Vagina (tissue), 2 donors: ENCODE measurements around the gene OR10J5.

Source experiments
- POLR2AphosphoS5 ChIP-seq, 2 donors: sonication (generic); formaldehyde crosslinking; IDR thresholded peaks; one replicate each; pipeline ENCODE4 v1.9.0; 2017; ENCODE audit warnings: antibody characterized with exemption in 2 of 2, mild to moderate bottlenecking in 2 of 2, low read depth in 1 of 2; ENCODE audit not compliant: insufficient read depth in 1 of 2
- TF ChIP-seq, protein P1 (sequence below), 3 experiments: fragments of 450-650 bp in 2 of 3; fragments of 200-600 bp in 1 of 3; sonication (generic) in 1 of 3; IDR thresholded peaks; one replicate each; pipeline ENCODE4 v1.5.1; 2017 to 2019; ENCODE audit warnings: antibody characterized with exemption in 3 of 3, mild to moderate bottlenecking in 2 of 3, moderate library complexity in 2 of 3

DNA sequence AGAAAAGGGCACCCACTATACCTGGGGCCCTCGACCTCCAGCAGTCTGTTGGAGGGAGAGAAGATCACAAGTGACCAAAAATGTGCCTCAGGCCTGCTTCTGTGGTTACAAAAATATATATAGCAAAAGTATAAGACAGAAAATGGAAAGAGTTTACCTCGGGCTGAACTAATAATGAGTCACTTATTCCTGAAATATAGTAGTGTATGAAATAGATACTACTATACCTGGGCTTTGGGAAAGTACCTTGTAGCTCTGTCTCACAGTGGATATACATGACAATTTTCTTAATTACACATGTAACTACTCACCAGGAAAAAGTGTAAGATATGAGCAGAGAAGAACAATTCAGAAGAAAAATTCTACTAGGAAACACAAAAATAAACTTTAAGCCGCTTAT is 44.5 kb upstream of the OR10J5 start:
- TF ChIP-seq, protein P1, sequence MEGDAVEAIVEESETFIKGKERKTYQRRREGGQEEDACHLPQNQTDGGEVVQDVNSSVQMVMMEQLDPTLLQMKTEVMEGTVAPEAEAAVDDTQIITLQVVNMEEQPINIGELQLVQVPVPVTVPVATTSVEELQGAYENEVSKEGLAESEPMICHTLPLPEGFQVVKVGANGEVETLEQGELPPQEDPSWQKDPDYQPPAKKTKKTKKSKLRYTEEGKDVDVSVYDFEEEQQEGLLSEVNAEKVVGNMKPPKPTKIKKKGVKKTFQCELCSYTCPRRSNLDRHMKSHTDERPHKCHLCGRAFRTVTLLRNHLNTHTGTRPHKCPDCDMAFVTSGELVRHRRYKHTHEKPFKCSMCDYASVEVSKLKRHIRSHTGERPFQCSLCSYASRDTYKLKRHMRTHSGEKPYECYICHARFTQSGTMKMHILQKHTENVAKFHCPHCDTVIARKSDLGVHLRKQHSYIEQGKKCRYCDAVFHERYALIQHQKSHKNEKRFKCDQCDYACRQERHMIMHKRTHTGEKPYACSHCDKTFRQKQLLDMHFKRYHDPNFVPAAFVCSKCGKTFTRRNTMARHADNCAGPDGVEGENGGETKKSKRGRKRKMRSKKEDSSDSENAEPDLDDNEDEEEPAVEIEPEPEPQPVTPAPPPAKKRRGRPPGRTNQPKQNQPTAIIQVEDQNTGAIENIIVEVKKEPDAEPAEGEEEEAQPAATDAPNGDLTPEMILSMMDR (IDR thresholded peaks at IDR 0.05) = no peak
- TF ChIP-seq POLR2AphosphoS5 (IDR thresholded peaks at IDR 0.05; ENCODE audit: insufficient read depth in 1 of 2, low read depth in 1 of 2) = no peak
